GM21367 (cell line): ENCODE measurements around the gene RPL18.
"Not testable (repeated sequence)": the region's sequence is repeated elsewhere in the genome, so short reads cannot be mapped to it uniquely, and the experiment has no call there.

Experiments
- ATAC-seq: cut with Tn5 transposase; IDR thresholded peaks from one replicate; pipeline ENCODE4 v1.9.1; 2021; ENCODE audit not compliant: unreplicated experiment

The RPL18 gene

DNA sequence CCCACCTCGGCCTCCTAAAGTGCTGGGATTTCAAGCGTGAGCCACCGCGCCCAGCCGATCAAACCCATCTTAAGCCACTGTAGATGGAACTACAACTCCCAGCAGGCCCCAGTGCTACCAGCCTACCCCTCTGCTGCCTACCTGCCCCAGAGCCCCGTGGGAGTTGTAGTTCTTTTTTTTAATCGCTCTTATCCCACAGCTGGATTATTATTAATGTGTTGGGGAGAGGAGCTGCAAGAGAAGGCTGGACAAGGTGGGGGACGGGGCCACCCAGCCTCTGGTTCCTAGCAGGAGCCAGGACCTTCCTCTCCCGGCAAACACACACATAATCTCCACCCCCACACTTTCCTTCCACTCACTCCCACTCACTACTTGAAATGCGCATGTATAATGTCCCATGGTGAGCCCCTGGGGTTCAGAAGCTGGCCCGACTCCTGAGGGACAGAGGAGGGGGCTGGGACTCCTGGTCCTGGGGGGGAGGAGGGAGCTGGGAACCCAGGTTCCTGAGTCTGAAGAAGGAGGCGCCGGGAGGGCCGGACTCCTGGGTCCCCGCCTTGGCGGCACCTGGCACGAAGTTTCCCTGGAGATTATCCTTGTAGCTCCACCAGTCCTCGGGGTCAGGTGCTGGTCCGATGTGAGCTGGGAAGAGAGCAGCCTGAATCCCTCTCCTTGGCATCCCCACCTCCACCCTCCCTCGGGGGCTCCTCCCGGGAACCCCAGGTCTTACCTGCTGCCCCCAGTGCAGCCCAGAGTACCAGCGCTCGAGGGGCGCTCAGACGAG, 26.1 kb upstream of the RPL18 start:
- no peak for ATAC-seq

DNA sequence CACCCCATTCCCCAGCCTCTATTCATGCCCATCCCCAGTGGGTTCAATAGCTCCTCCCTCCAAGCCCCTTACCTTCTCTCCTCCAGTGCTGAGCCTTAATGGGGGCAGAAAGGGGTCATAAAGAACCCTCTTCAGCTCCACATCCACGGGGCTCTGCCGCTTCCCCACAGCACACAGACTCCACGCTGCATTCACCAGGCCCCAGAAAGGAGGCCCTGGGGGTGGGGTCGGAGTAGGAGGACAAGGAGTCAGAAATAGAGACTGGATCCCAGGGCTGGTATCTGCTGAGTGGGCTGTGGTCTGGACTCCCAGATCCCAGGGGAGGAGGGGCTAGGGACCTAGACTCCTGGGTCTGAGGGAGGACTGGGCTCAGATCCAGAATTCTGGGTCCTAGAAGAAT, 25.4 kb upstream of the RPL18 start:
- ATAC-seq, result no peak

DNA sequence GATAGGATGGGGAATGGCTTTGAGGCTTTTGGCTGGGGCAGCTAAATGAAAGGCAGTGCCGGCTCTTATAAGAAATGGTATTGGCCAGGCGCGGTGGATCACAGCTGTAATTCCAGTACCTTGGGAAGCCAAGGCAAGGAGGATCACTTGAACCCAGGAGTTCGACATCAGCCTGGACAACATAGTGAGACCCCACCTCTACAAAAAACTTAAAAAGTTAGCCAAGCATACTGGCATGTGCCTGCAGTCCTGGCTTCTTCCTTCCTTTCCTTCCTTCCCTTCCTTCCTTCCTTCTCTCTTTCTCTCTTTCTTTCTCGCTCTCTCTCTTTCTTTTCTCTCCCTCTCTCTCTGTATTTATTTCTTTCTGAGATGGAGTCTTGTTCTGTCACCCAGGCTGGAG, 23.9 kb upstream of the RPL18 start:
- ATAC-seq, result no peak

DNA sequence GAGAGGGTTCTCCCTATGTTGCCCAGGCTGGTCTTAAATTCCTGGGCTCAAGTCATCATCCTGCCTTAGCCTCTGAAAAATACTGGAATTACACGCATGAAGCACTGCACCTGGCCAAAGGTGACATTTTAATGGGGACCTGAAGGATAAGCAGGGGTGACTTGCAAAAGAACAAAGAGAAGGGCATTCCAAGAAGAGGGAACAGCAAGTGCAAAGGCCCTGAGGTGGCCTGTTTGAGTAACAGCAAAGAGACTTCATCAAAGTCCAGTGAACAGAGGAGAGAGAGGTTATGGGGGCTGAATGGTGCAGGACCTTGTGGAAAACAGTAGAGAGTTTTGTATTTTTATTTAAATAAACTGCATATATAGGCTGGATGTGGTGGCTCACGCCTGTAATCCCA, 22.9 kb upstream of the RPL18 start:
- no peak for ATAC-seq

DNA sequence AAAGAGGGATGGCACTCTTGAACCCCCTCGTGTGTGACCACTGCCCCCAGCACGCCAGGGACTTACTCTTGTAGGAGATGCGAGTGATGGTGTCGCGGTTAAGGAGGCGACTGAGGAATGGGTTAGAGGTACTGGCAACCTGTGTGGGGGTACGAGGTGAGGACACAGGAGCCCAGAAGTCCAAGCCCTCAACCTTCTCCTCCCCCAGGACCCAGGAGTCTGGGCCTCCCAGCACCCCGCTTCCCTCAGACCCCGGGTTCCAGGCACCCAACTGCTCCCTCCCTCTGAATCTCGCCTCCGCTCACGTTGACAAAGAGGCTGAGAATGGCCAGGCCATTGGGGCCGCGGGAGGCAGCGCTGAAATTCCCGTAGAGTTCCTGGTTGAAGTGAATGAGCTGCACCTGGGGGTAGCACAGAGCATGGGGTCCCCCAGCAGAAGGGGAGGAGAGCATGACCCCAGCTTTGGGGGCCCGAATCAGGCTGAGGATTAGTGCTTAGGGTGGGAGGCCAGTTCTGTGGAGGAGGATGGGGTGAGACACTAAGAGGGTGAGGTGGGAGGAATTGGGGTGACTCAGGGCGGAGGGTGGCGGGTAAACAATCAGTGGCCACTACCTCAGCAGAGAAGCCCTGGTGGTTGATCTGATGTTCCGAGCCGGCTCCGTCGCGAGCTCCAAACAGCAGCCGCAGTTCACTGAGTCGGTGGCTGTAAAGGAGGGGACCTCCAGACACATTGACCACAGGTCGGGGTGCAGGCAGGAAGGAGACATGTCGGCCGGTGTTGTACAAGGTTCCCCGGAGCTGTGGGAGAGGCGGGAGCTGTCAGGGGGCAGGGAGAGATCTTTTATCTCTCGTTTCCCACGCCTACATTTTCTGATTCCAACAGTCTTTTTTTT, 20.8 kb upstream of the RPL18 start:
- ATAC-seq, result no peak

DNA sequence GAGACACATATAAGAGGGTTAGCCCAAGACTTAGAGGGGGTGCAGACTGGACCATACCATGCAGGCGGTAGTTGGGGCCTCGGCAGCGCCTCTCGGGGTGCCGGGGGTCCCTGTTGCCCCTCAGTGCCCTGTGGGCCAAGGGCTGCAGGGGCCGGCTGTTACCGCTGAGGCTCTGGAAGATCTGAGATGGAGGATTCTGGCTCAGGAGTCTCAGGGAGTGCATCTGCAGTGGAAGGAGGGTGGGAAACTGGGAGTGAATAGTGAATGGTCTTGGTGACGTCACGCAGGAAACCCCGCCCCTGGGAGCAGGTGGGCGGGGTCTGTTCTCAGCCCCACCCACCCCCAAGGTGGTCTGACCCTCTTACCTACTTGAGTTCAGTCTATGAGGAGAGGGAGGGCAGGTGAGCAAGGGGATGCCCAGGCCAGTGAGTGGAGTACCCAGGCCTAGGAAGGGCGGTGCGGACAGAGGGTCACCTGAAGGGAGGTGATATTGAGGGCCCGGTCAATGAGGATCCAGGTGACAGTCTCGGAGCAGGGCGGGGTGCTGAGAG, 19.9 kb upstream of the RPL18 start:
- ATAC-seq, result no peak

DNA sequence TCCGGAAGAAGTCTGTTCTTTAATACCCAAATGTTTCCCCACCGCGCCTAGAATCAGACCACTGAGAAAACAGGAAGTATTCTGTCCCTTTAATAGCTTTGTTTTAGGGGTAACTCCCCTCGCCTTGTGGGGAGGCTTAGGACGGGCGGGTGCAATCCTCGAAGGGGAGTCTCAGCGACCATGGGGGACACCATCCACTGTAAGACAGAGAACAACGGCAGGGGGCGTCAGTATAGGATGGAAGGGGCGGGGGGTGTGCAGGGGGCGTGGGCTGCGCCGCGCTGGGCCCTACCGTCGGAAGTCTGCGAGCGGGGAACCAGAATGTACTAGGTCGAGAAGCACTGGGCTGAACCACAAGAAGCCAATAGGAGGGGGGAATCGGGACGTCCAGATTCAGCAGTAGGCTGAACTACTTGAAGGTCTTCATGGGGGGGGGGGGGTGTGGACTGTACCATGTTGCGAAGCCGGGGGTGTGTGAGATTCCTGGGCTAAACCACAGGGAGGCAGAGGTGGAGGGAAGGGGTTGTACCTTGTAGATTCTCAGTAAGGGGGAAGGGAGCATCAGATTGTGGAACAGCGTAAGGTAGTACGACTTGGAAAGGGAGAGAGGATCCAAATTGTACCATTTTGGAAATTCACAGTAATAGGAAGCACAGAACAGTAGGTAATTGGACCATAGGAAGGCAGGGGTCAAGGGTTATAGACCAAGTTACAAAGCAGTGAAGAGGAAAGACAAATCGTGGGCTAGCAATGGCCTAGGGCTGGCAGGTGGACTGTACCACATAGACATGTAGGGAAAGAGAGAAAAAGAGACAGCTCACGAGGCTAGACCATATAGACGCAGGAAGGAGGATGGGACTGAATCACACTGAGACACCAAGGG, 19.2 kb upstream of the RPL18 start:
- peak; percentile 6 for ATAC-seq

DNA sequence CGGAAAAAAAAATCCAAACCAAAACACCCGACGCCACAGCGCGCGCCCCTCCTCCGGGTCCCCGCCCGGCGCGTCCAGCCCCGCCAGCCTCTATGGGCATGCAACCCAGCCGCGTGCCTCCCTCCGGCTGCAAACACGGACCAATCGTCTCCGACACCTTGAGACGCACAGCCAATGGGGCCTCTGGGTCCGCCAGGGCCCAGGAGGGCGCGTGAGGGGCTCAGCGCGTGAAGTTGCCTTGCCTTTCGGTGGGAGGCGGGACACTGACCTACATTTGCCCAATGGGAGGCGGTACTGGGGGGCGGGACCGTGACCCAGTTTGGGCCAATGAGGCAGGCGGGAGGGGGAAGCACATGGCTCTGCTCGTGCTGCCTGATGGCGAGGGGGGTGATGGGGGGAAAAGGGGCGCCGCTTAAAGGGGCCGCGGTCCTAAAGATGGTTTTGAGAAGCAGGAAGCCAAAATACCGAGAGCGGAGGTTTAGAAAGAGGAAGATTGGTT, 18.5 kb upstream of the RPL18 start:
- ATAC-seq, result peak; percentile 52

DNA sequence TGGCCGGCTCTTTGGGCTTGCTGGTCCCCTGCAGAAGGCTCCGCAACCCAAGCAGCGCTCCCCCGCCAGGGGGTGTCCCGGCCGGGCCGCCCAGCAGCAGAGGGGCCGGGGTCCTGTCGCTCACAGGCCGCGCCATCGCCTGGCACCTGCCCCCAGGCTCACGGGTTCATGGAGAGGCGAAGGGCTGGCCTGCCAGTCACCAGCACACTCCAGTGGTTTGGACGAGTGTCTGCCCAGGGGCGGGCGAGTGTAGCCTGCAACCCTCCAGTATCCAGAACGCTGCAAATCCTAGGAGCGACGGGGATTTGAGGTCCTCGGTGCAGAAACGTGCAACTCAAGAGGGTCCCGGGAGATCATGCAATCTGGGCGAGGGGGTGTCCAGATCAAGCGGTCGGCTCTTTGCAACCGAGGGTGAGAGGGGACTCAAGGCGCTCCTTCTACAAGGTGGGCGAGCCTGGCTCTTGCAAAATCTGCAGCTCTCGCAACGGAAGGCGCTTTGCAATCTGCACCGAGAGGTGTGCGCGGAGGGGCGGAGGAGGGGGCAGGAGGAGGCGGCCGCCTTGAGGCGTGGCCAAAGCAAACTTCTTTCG, 18.0 kb upstream of the RPL18 start, which contains the start of gene DBP:
Gene DBP, minus strand, starts transcription at position 521 of the 590 bp plus-strand sequence. Its CDS starts 385 bp downstream, at position 136.
- ATAC-seq, result no peak

DNA sequence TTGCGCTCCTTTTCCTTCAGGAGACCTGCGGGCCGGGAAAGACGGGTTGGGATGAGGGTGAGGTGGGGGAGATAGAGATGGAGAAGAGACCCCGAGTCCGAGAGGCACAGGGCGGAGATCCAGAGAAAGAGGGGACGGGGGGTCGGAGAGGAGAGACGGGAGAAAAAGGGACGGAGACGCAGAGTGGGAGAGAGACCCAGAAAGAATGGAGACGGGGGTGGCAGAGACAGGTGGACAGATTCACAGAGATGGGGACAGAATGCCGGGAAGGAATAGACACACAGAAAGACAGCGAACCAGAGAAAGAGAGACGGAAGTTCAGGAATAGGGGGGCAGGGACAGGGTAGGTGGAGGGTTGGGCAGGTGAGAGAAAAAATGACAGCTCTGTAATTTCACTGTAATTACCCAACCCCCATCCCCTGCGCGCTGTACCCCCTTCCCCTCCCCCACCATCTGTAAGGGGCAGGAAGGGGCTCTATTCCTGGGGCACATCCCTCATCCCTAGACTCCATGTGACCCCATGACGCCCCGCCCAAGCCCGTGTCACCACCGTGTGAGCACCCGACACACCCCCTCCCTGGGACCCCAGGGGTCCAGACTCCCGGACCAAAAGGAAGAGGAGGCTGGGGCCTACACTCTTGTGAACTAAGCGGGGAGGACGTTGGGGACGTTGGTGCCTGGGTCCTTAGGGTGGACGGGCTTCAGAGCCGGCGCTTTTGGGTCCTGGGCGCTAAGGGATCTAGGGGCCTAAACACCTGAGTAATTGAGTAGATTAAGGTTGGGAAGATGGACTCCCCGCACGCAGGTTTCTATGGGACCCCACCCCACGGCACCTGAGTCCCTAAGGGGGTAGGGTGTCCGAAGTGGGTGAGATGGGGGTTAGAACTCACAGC, 17.2 kb upstream of the RPL18 start:
- ATAC-seq, result no peak

DNA sequence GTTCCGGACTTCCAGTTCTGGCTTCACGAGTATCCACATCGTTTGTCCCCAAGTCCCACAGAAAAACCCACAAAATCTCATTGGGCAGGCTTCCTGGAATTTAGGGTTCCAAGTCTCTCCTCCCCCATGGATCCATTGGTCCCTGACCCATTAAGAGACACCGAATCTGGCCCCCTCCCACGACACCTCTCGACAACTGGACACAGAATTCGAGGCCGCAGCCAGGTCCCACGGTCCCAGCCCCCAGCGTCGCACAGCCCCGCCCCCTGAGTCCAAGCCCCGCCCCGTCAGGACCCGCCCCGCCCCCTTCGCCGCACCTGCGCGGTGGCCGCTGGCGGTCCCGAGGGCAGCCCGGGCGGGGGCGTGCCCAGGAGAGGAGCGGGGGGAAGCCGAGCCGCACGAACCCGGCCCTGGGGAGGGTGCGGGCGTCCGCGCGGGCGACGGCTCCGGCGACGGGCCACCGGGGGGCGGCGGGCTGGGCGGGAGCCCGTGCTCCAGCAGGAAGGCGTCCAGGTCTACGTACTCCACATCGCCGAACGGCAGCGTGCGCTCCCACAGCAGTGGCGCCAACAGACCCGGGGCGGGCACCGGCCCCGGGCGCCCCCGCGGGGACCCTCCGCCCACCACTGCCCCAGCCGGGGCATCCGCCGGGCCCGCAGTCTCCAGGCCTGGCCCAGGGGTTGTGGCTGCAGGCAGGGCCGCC, 16.4 kb upstream of the RPL18 start:
- ATAC-seq, result no peak

DNA sequence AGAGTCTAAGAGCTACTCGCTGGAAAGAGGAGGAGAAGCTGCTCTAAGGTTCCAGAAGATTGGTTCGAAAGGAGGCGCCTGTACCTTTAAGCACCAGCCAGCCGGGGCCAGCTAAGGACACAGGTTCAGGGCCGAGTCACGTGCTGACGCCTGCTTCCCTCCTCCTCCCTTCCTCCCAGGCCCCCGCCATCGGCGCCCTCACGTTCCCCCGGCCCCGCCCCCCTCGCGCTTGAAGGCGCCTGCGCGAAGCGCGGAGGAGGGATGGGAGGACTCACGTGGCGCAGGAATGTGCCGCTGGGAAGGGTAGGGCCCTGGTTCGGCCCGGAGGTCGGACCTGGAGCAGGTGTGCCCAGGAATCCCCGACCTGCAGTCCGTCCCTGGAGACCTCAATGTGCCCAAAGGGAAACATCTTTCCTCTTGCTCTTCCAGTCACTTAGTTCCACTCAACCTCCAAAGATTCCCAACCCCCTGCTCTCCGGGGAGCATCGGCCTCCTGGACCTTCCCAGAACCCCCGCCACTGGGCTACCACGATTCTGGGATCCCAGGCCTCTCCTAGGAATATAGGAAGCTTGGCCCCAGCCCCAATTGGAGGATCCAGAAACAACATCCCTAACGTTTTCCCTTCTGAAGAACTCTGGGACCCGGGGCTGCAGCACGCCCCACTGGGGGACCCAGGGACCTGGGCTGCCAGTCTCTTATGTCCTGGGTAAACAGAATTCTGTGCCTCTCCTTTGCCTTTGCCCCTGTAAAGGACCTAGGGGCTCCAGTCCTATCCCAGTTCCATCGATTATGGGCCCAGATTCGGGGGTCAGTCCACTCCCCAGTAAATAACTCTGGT, 15.7 kb upstream of the RPL18 start:
- no peak for ATAC-seq

DNA sequence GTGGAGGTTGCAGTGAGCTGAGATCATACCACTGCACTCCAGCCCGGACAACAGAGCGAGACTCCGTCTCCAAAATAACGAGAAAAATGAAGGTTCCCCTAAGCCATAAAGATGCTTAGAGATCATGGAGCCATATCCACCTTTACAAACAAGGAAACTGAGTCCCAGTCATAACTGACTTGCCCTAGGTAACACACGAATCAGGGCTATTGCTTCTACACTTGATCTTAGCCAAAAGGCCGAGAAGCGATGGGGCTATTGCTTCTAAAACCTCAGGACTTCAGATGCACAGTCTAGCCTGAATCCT, 15.0 kb upstream of the RPL18 start:
- no peak for ATAC-seq

DNA sequence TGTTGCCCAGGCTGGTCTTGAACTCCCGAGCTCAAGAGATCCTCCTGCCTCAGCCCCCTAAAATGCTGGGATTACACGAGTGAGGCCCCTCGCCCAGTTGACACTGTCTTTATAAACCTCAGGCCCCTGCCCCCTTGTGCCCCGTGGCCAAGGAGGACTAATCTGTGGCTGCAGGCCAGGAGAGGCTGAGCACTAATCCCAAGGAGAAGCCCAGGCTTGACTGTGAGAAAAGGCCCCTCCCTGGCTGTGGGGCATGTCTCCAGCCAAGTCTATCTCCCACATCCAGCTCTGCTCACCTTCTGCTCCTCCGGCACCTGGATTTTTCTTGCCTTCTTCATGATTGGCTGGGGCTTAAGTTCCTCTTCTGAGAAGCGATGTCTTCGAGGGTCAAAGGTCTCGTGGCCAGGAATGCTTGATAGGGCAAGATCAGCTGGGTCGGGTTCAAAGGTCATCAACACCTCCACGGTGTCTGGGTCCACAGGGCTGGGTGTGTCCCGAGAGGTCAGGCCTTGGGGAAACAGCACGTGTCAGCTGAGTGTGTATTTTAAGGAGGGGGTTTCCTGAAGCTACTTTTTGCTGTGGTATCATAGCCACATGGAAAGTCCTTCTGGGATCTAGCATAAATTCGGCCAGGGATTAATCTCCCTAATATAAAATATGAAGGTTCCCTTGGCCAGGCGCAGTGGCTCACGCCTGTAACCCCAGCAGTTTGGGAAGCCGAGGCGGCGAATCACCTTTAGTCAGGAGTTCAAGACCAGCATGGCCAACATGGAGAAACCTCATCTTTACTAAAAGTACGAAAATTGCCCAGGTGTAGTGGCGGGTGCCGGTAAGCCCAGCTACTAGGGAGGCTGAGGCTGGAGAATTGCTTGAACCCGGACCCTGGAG, 14.4 kb upstream of the RPL18 start:
- no peak for ATAC-seq

DNA sequence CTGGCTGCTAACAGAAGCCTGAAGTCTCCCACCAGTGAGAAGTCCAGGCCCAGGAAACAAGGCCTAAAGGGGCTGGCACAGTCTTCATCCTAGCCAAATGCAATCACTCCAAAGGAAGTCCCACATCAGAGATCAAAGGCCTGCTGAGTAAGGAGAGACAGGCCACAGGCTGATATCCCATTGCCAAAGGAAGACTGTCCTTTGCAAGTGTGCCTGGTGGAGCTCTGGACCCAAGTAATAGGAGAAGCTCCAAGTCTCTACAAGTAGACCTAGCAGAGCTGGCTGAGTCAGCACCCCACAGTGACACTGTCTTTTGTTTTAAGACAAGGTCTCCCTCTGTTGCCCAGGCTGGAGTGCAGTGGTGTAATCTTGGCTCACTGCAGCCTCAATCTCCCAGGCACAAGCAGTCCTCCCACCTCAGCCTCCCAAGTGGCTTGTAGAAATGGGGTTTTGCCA, 13.7 kb upstream of the RPL18 start:
- no peak for ATAC-seq

DNA sequence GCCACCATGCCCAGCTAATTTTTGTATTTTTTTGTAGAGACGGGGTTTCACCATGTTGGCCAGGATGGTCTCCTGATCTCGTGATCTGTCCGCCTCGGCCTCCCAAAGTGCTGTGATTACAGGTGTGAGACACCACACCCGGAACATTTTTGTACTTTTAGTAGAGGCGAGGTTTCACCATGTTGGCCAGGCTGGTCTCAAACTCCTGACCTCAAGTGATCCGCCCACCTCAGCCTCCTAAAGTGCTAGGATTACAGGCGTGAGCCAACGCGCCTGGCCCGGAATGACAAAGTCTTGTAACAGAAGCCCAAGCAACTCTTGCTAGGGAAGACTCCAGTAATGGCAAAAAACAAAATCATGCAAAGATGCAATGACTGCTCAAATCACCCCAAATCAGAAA, 13.3 kb upstream of the RPL18 start:
- not testable (repeated sequence) for ATAC-seq

DNA sequence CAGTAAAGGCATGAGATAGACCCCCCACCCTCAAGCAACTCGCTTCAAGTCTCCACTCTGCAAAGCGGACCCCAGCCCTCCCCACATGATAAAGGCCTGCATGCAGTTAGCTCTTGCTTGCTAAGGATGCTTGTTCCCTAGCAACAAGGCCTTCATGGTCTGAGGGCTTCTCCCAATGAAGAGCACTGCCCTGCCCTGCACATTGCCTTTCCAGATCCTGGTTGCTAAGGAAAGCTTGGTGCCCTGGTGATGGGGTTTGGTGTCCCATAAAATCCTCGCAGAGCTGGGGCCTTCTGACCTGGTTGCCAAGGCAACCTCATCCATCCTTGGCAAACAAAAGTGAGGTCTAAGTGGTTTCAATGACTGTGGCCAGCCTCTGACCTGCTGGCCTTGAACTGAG, 12.2 kb upstream of the RPL18 start:
- no peak for ATAC-seq
